ENCODE measurements around the gene CHST14.

DNA sequence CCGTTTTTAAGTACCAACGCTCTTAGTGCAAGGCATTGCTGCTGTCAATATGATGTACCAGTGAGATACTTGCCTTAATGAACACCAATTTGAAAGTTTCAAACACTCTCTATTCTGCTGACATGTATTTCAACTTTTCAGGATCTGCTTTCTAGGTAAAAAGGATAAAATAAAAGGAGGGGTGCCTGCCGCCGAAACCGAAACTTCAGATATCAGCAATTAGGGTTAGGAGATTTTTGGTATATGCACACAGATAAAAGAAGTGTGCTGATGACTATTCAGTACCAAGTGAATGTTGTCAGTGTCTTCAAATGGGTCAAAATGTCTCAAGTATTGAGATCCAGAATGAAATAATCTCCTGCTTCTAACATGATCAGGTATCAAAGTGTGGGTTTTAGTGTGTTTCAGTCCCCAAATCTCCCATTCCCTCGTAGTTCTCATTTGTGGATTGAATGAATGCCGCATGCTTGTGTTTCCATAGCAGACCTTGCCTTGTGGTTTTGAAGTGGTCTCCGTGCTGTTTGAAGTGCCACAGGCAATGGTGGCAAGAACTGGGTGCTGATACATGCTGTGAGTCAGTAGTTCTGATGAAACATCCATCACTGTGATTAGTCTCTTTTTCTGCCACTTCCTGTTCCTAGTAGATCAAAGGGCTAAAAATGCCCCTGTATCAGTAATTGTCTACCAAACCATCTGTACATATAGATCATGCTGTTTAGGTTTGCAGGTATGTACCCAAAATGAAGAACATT, 22.5 kb downstream of the CHST14 start:
- TF ChIP-seq, protein P1, sequence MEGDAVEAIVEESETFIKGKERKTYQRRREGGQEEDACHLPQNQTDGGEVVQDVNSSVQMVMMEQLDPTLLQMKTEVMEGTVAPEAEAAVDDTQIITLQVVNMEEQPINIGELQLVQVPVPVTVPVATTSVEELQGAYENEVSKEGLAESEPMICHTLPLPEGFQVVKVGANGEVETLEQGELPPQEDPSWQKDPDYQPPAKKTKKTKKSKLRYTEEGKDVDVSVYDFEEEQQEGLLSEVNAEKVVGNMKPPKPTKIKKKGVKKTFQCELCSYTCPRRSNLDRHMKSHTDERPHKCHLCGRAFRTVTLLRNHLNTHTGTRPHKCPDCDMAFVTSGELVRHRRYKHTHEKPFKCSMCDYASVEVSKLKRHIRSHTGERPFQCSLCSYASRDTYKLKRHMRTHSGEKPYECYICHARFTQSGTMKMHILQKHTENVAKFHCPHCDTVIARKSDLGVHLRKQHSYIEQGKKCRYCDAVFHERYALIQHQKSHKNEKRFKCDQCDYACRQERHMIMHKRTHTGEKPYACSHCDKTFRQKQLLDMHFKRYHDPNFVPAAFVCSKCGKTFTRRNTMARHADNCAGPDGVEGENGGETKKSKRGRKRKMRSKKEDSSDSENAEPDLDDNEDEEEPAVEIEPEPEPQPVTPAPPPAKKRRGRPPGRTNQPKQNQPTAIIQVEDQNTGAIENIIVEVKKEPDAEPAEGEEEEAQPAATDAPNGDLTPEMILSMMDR (IDR thresholded peaks at IDR 0.05): no peak
- TF ChIP-seq POLR2A (IDR thresholded peaks at IDR 0.05): no peak
